Urinary bladder (tissue), 4 donors: Measurements from ENCODE around the gene CRHR2. TPM values are rescaled to one million over a fixed set of nuclear protein-coding genes. Genes with fewer than 3 reads are reported as not detected.

Source experiments
- DNase-seq: peaks from one replicate; pipeline ENCODE4 v3.0.0-alpha.2; 2015; ENCODE audit errors: extremely low spot score
- H3K27ac ChIP-seq: one replicate; pipeline ENCODE4 v1.5.1; 2013; ENCODE audit warnings: low read depth, mild to moderate bottlenecking, moderate library complexity
- H3K36me3 ChIP-seq: one replicate; pipeline ENCODE4 v1.6.1; 2013; ENCODE audit warnings: mild to moderate bottlenecking, moderate library complexity; ENCODE audit not compliant: insufficient read depth
- H3K4me1 ChIP-seq: one replicate; pipeline ENCODE4 v1.6.1; 2013; ENCODE audit warnings: mild to moderate bottlenecking, moderate library complexity; ENCODE audit not compliant: insufficient read depth
- H3K4me3 ChIP-seq: one replicate; pipeline ENCODE4 v1.5.1; 2013; ENCODE audit warnings: low read depth, low read length
- WGBS: extraction: QIAGEN DNeasy Blood & Tissue Kit; methylation state at CpG from one replicate; pipeline ENCODE4 v1.1.7; 2013; 5-methylcytosine and 5-hydroxymethylcytosine counted together
- polyA plus RNA-seq: library from polyadenylated mRNA; stranded (reverse); fragments of 200-250 nt; gene quantifications from one replicate; pipeline ENCODE4 v1.2.3, GENCODE V29; 2013
- total RNA-seq: library from RNA; depleted of rRNA; stranded (reverse); fragments of >200 nt; gene quantifications from one replicate; pipeline ENCODE4 v1.2.3, GENCODE V29; 2014
- donor health status: healthy with polysubstance abuse.
- donor health status: healthy.

Gene CRHR2
- total and polyA plus RNA-seq, 2 donors = 0.03 to 0.16 TPM

- Histone ChIP-seq H3K4me3 (no peak overlapping the region), H3K27ac (no peak overlapping the region), H3K4me1 (no peaks in the 10 kb centered on the region), H3K36me3 (no peaks in the 10 kb centered on the region)
- no peak for DNase-seq
- WGBS = 63% methylated on average over 2 of the region's 2 CpGs
Measured at GRCh38 chr7:30717181-30717580, 34.9 kb upstream of the CRHR2 start.

DNA sequence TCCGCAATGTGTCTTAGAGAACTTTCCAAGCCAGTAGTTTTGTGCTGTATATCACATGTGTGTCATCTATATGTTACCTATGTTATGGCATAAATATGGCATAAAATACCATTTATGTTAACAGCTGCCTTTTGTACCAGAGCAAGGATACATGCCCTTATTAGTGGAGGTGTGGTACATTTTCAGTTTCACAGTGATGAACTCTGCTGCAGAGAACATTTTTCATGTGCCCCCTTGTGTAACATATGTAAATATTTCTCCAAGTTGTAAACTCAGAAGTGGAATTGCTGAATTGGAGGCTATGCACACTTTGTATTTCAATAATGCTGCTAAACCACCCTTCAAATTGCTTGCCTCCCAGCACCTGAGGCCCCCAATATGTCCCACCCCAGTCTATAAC is 31.9 kb upstream of the CRHR2 start:
- H3K36me3 ChIP-seq = no peaks in the 10 kb centered on the region
- H3K4me3 ChIP-seq = no peak overlapping the region
- no peaks in the 10 kb centered on the region for H3K4me1 ChIP-seq
- no peak for DNase-seq
- no peak overlapping the region for H3K27ac ChIP-seq
- 95% methylated on average over 1 of the region's 1 CpG for WGBS

- Histone ChIP-seq H3K36me3 (no peaks in the 10 kb centered on the region), H3K27ac (no peak overlapping the region), H3K4me3 (no peak overlapping the region), H3K4me1 (no peaks in the 10 kb centered on the region)
- WGBS = 71% methylated on average over 6 of the region's 6 CpGs
- no peak for DNase-seq
Measured at GRCh38 chr7:30713392-30713791, 31.1 kb upstream of the CRHR2 start.

- Histone ChIP-seq H3K27ac (no peak overlapping the region), H3K4me3 (no peak overlapping the region), H3K4me1 (no peaks in the 10 kb centered on the region), H3K36me3 (no peaks in the 10 kb centered on the region)
- WGBS = 92% methylated on average over 4 of the region's 4 CpGs
- no peak for DNase-seq
Measured at GRCh38 chr7:30710669-30711068, 28.4 kb upstream of the CRHR2 start.

DNA sequence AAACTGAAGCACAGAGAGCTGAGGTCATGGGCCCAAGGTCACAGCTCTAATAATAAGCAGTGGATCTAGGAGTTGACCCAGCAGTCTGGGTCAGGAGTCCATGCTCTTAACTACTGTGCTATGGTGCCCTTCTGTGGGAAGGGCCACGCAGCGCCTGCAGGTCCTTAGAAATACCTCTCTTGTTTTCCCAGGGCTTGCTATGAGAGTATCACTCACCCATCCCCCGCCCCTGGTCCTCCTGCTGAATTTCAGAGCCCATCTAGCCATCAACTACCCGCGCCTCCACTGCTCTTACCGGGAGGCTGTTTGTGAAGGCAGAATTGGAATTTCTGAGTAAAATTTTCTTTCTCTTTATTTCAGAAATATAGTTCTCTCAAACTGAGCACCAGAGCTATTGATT is 27.3 kb upstream of the CRHR2 start:
- no peak for DNase-seq

DNA sequence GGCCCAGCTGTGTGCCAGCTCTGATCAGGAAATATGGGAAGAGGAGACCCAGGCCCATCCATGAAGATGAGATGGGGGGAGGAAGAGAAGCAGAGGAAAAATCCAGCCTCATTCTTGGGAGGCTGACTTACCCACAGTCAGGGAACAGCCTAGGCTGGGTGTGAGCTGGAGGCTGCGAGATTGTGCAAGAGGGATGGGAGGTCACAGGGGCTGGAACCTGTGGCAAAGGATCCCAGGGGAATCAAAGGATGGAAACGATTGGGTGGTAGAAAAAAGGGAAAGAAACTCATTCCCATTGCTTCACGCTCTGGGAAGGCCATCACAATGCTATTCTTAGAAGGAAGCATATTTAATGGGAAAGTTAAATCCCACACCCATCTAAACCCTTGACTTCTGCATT is 26.7 kb upstream of the CRHR2 start:
- H3K27ac ChIP-seq = no peak overlapping the region
- H3K4me1 ChIP-seq = no peaks in the 10 kb centered on the region
- 70% methylated on average over 3 of the region's 3 CpGs for WGBS
- H3K36me3 ChIP-seq = no peaks in the 10 kb centered on the region
- DNase-seq = no peak
- H3K4me3 ChIP-seq = no peak overlapping the region

More for the DNA sequence above, 27.3 kb upstream of the CRHR2 start:
- Histone ChIP-seq H3K4me3 (no peak overlapping the region), H3K4me1 (no peaks in the 10 kb centered on the region), H3K27ac (no peak overlapping the region), H3K36me3 (no peaks in the 10 kb centered on the region)
- 70% methylated on average over 6 of the region's 6 CpGs for WGBS

GRCh38 chr7:30708412-30708811 is 26.2 kb upstream of the CRHR2 start:
- Histone ChIP-seq H3K4me1 (no peaks in the 10 kb centered on the region), H3K36me3 (no peaks in the 10 kb centered on the region), H3K4me3 (no peak overlapping the region), H3K27ac (no peak overlapping the region)
- DNase-seq = no peak
- WGBS = 80% methylated on average over 4 of the region's 4 CpGs

GRCh38 chr7:30707391-30708357 is 25.4 kb upstream of the CRHR2 start:
- DNase-seq = no peak

DNA sequence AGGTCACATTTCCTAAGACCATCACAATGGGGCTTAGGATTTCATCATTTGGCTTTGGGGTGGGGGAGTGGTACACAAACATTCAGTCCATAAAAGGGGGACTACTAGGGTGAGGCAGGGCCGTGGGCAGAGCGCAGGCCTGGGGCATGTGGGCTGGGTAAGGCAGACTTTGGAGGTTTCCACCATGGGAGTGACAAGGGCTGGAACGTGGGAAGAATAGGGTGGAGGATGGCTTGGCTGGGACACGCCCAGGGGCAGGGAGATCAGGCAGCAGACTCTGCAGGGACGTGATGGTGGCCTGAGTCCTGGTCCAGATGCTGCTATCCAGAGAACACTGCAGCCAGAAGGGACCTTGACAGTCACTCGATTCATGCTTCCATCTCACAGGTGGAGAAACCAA is 24.7 kb upstream of the CRHR2 start:
- no peak for DNase-seq
- WGBS = 81% methylated on average over 6 of the region's 6 CpGs
- Histone ChIP-seq H3K36me3 (no peaks in the 10 kb centered on the region), H3K4me3 (no peak overlapping the region), H3K4me1 (no peaks in the 10 kb centered on the region), H3K27ac (no peak overlapping the region)

More at GRCh38 chr7:30707391-30708357, 25.4 kb upstream of the CRHR2 start:
- Histone ChIP-seq H3K36me3 (no peaks in the 10 kb centered on the region), H3K4me1 (no peaks in the 10 kb centered on the region), H3K27ac (no peak overlapping the region), H3K4me3 (no peak overlapping the region)
- WGBS = 62% methylated on average over 16 of the region's 16 CpGs

DNA sequence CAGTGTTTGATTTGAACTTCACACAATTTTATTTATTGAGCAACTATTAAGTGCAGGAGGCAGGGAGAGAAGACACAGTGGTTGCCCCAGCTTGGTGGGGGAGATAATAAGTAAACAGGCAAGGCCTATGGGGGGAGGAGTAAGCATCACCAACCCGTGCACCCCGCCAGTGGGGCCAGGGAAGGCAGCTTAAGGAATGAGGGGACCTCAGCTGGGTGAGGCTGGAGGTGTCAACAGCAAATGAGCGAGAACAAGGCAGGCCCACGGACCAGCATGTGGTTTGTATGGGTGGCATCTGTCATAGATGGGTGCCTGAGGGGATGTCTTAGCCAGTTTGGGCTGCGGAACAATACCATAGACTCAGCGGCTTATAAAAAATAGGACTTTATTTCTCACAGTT is 24.1 kb upstream of the CRHR2 start:
- Histone ChIP-seq H3K4me3 (no peak overlapping the region), H3K36me3 (no peaks in the 10 kb centered on the region), H3K27ac (no peak overlapping the region), H3K4me1 (no peaks in the 10 kb centered on the region)
- WGBS = 91% methylated on average over 6 of the region's 6 CpGs
- no peak for DNase-seq

- Histone ChIP-seq H3K4me1 (no peaks in the 10 kb centered on the region), H3K4me3 (no peak overlapping the region), H3K27ac (no peak overlapping the region), H3K36me3 (no peaks in the 10 kb centered on the region)
- no peak for DNase-seq
- 87% methylated on average over 13 of the region's 13 CpGs for WGBS
Measured at GRCh38 chr7:30705596-30705995, 23.3 kb upstream of the CRHR2 start.

- no peaks in the 10 kb centered on the region for H3K36me3 ChIP-seq
- H3K27ac ChIP-seq = no peak overlapping the region
- DNase-seq = no peak
- no peak overlapping the region for H3K4me3 ChIP-seq
- H3K4me1 ChIP-seq = no peaks in the 10 kb centered on the region
- 81% methylated on average over 8 of the region's 8 CpGs for WGBS
Measured at GRCh38 chr7:30705008-30705407, 22.8 kb upstream of the CRHR2 start.

GRCh38 chr7:30703756-30704155 is 21.5 kb upstream of the CRHR2 start:
- no peak for DNase-seq
- no peaks in the 10 kb centered on the region for H3K4me1 ChIP-seq
- H3K27ac ChIP-seq = no peak overlapping the region
- H3K36me3 ChIP-seq = no peaks in the 10 kb centered on the region
- 81% methylated on average over 4 of the region's 4 CpGs for WGBS
- H3K4me3 ChIP-seq = no peak overlapping the region

- no peak overlapping the region for H3K4me3 ChIP-seq
- H3K36me3 ChIP-seq = no peaks in the 10 kb centered on the region
- H3K27ac ChIP-seq = no peak overlapping the region
- DNase-seq = no peak
- 89% methylated on average over 1 of the region's 1 CpG for WGBS
- no peaks in the 10 kb centered on the region for H3K4me1 ChIP-seq
Measured at GRCh38 chr7:30702200-30702599, 19.9 kb upstream of the CRHR2 start.
